ENCODE data around the gene SYP.
"Not testable (repeated sequence)": the region's sequence is repeated elsewhere in the genome, so short reads cannot be mapped to it uniquely, and the experiment has no call there.

DNA sequence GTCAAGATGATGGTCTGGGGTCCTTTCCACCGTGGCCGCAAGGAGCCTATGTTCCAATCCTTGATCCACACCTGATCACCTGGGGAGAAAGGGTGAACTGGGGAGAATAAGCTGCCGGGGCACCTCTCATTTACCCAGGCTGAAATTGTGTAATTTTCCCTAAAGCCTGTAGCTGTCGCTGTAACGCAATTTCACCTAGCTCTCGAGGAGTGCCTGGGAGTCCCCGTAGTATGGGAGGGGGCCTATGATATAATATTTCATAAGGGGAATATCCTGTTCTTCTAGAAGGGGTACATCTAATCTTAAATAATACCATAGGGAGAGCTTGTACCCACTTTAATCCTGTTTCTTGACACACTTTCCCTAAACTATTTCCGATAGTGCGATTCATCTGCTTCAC is 57.7 kb downstream of the SYP start:
- TF ChIP-seq, protein P1, sequence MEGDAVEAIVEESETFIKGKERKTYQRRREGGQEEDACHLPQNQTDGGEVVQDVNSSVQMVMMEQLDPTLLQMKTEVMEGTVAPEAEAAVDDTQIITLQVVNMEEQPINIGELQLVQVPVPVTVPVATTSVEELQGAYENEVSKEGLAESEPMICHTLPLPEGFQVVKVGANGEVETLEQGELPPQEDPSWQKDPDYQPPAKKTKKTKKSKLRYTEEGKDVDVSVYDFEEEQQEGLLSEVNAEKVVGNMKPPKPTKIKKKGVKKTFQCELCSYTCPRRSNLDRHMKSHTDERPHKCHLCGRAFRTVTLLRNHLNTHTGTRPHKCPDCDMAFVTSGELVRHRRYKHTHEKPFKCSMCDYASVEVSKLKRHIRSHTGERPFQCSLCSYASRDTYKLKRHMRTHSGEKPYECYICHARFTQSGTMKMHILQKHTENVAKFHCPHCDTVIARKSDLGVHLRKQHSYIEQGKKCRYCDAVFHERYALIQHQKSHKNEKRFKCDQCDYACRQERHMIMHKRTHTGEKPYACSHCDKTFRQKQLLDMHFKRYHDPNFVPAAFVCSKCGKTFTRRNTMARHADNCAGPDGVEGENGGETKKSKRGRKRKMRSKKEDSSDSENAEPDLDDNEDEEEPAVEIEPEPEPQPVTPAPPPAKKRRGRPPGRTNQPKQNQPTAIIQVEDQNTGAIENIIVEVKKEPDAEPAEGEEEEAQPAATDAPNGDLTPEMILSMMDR (IDR thresholded peaks at IDR 0.05; ENCODE audit: poor library complexity), result not testable (repeated sequence)
- not testable (repeated sequence) for TF ChIP-seq EZH2 (IDR thresholded peaks at IDR 0.05; ENCODE audit: borderline replicate concordance)

All from hepatocyte (in vitro differentiated cells).